GM23248 (cell line): ENCODE results near the gene APBA2. TPM values are rescaled to one million over a fixed set of nuclear protein-coding genes. Genes with fewer than 3 reads are reported as not detected.

Experiments
- DNase-seq: peaks from one replicate; pipeline ENCODE4 v3.0.0-alpha.2; 2015
- H2AFZ ChIP-seq: fragments of 200-600 bp; sonication (generic); 2 replicates; pipeline ENCODE4 v1.6.1; 2016; ENCODE audit warnings: antibody characterized with exemption
- H3F3A ChIP-seq: fragments of 200-600 bp; sonication (generic); 2 replicates; pipeline ENCODE4 v1.6.1; 2016; ENCODE audit warnings: mild to moderate bottlenecking, antibody characterized with exemption, mixed run types; ENCODE audit not compliant: insufficient read depth
- H3K27ac ChIP-seq: fragments of 200-600 bp; sonication (generic); 2 replicates; pipeline ENCODE4 v1.5.1; 2016; ENCODE audit warnings: mild to moderate bottlenecking
- H3K27me3 ChIP-seq: fragments of 200-600 bp; sonication (generic); replicated peaks from 2 replicates; pipeline ENCODE4 v1.6.1; 2016; ENCODE audit warnings: mild to moderate bottlenecking; ENCODE audit not compliant: insufficient read depth
- H3K36me3 ChIP-seq: fragments of 200-600 bp; sonication (generic); 2 replicates; pipeline ENCODE4 v1.6.1; 2016; ENCODE audit warnings: low read depth, mild to moderate bottlenecking
- H3K4me1 ChIP-seq: fragments of 200-600 bp; sonication (generic); 2 replicates; pipeline ENCODE4 v1.6.1; 2016; ENCODE audit warnings: mild to moderate bottlenecking; ENCODE audit not compliant: insufficient read depth
- H3K4me2 ChIP-seq: fragments of 200-600 bp; sonication (generic); one replicate; pipeline ENCODE4 v1.6.1; 2016; ENCODE audit warnings: mild to moderate bottlenecking; ENCODE audit not compliant: unreplicated experiment
- H3K4me3 ChIP-seq: fragments of 200-600 bp; sonication (generic); 2 replicates; pipeline ENCODE4 v1.5.1; 2016; ENCODE audit warnings: mild to moderate bottlenecking
- H3K79me2 ChIP-seq: fragments of 200-600 bp; sonication (generic); 2 replicates; pipeline ENCODE4 v1.6.1; 2016; ENCODE audit warnings: mild to moderate bottlenecking; ENCODE audit not compliant: insufficient read depth
- H3K9ac ChIP-seq: fragments of 200-600 bp; sonication (generic); 2 replicates; pipeline ENCODE4 v1.6.1; 2016; ENCODE audit warnings: mild to moderate bottlenecking
- H3K9me2 ChIP-seq: fragments of 200-600 bp; sonication (generic); 2 replicates; pipeline ENCODE4 v1.6.1; 2016; ENCODE audit warnings: mixed run types, mild to moderate bottlenecking, moderate library complexity; ENCODE audit not compliant: insufficient read depth
- H3K9me3 ChIP-seq: fragments of 200-600 bp; sonication (generic); one replicate; pipeline ENCODE4 v1.6.1; 2017; ENCODE audit warnings: low read depth
- H4K20me1 ChIP-seq: fragments of 200-600 bp; sonication (generic); 2 replicates; pipeline ENCODE4 v1.6.0; 2016; ENCODE audit not compliant: insufficient read depth
- EZH2 ChIP-seq: fragments of 200-600 bp; sonication (generic); IDR thresholded peaks from 2 replicates; pipeline ENCODE4 v1.6.1; 2018; ENCODE audit warnings: antibody characterized with exemption, mild to moderate bottlenecking; ENCODE audit not compliant: insufficient read depth, poor library complexity, severe bottlenecking
- EZH2phosphoT487 ChIP-seq: fragments of 200-600 bp; sonication (generic); IDR thresholded peaks from 2 replicates; pipeline ENCODE4 v1.6.1; 2018; ENCODE audit warnings: antibody characterized with exemption, moderate library complexity, mild to moderate bottlenecking, low read depth; ENCODE audit not compliant: insufficient read depth
- WGBS, 2 experiments: methylation state at CpG; one replicate each; pipeline ENCODE4 v1.1.6; 2015 to 2017; ENCODE audit warnings: low lambda C conversion rate in 2 of 2, low coverage in 1 of 2; ENCODE audit errors: missing lambda C conversion rate in 2 of 2; 5-methylcytosine and 5-hydroxymethylcytosine counted together
- in situ Hi-C: fragments of 300-500 bp; cut with MboI; formaldehyde crosslinking; loops from 2 replicates; pipeline ENCODE4 v1.15.0; 2020
- polyA plus RNA-seq: library from polyadenylated mRNA; unstranded; fragments of >200 nt; fragmentation: Nextera tagmentation; extraction: Ambion mirVana; gene quantifications from 2 replicates; pipeline ENCODE4 v1.2.1, GENCODE V29; 2016
- total RNA-seq: library from RNA; depleted of rRNA; stranded (reverse); fragments of >200 nt; shearing (Covaris generic); gene quantifications from 2 replicates; pipeline ENCODE4 v1.2.3, GENCODE V29; 2014

APBA2 gene
- total and polyA plus RNA-seq, 2 experiments from 2014 or later = 0.23 to 0.65 TPM

DNA sequence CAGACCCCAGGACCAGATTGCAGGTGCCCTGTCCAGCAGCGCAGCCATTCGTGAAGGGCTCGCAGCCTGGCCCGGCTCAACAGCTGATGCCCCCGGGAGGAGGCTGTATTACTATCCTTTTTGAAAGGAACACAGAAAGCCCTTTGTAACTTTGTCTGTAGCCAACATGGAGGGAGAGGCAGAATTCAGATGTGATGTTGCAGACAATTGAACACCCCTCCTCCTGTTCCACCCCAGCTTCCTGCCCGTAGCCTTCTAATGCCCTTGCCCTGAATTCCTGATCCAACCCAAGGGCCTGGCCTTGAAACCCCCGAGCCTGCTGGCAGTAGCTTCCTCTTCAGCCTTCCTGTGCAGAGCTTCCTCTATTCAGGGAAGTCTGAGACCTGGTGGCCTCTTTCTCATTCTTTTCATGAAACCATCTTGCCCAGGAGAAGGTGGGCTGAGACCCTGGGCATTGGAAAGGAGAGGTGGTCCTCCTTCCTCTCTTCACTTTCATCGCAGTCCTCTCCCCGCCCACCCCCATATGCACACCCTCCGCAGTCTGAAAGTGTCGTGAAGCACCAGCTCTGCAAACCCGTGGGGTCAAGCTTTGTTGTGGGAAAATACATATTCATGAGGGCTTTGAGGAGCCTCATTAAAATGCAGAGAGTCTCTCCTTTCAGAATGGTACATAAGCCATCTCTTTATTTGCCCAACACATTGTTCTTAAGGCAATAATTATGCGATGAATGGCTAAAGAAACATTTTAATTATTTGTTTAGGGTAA is 109.2 kb downstream of the APBA2 start:
- 40 to 43% methylated on average over 13 of the region's 13 CpGs for WGBS, 2 experiments
- no peak for TF ChIP-seq EZH2
- no peak for TF ChIP-seq EZH2phosphoT487

DNA sequence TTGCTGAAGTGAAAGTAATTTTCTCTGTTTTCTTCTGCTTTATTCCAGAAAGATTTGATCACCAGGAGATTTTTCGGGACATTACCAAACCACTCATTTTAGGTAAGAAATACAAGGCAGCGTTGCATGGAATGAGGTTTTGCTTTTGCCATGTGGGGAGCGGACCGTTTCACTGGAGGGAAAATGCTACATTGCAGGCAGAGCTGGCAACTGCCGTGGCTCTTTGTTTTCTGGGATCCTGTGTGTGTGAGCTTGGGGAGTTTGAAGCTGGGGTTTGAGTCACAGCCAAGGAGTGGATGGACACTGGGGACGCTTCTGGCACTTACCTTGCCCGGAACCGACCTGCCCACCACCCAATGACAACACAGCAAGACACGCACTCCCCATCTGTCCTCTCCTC is 109.9 kb downstream of the APBA2 start:
- H3K9me3 ChIP-seq = no peaks in the 10 kb centered on the region
- DNase-seq = no peak
- H2AFZ ChIP-seq = no peak overlapping the region
- no peak for TF ChIP-seq EZH2phosphoT487
- TF ChIP-seq EZH2 = no peak
- no peak overlapping the region for H3K4me3 ChIP-seq
- no peaks in the 10 kb centered on the region for H3K4me1 ChIP-seq
- no peak overlapping the region for H3K4me2 ChIP-seq
- no peaks in the 10 kb centered on the region for H3K79me2 ChIP-seq
- no peaks in the 10 kb centered on the region for H3K9me2 ChIP-seq
- no peak overlapping the region for H3K27ac ChIP-seq
- in situ Hi-C loops = no loop called here
- H3F3A ChIP-seq = no peaks in the 10 kb centered on the region
- no peaks in the 10 kb centered on the region; the same call in 1 of the 2 replicates for H3K27me3 ChIP-seq
- no peaks in the 10 kb centered on the region for H3K36me3 ChIP-seq
- no peak overlapping the region for H3K9ac ChIP-seq
- WGBS, 2 experiments = 30 to 39% methylated on average over 9 of the region's 9 CpGs
- H4K20me1 ChIP-seq = no peaks in the 10 kb centered on the region

More for the DNA sequence above, 109.2 kb downstream of the APBA2 start:
- Histone ChIP-seq H3F3A (no peaks in the 10 kb centered on the region), H2AFZ (no peak overlapping the region), H3K27ac (no peak overlapping the region), H3K9me3 (no peaks in the 10 kb centered on the region), H3K9ac (no peak overlapping the region), H3K4me3 (no peak overlapping the region), H3K27me3 (no peaks in the 10 kb centered on the region; the same call in none of the 2 replicates), H3K4me2 (no peak overlapping the region), H3K4me1 (no peaks in the 10 kb centered on the region), H4K20me1 (no peaks in the 10 kb centered on the region), H3K36me3 (no peaks in the 10 kb centered on the region), H3K79me2 (no peaks in the 10 kb centered on the region), H3K9me2 (no peaks in the 10 kb centered on the region)
- in situ Hi-C loops = no loop called here
- DNase-seq = no peak

DNA sequence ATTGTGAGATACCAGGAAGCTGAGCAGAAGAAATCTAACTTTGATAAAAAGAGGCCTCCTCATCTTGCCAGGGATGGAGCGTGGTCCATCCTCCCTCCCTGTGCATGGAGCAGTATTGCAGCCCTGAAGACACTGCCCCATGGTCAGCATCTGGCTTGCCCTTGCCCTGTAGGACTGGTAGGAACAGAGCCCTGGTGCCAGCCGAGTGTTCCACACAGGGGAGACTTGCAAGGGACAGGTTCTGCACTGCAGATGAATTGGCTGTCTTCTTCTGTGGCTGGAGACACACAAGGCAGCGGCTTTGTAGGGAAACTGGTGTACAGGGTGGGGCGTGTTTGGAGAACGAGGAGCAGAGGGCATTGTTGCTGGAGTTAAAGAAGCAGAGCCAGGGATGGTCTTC is 110.5 kb downstream of the APBA2 start:
- no peak for TF ChIP-seq EZH2phosphoT487
- no peak for TF ChIP-seq EZH2
- no peak overlapping the region for H3K4me3 ChIP-seq
- WGBS, 2 experiments = 15 to 24% methylated on average over 5 of the region's 5 CpGs
- H2AFZ ChIP-seq = no peak overlapping the region
- H3K9ac ChIP-seq = no peak overlapping the region
- no peaks in the 10 kb centered on the region for H3K36me3 ChIP-seq
- no peaks in the 10 kb centered on the region for H3F3A ChIP-seq
- in situ Hi-C loops = no loop called here
- no peaks in the 10 kb centered on the region for H4K20me1 ChIP-seq
- no peak overlapping the region for H3K4me2 ChIP-seq
- H3K9me3 ChIP-seq = no peaks in the 10 kb centered on the region
- no peak overlapping the region for H3K27ac ChIP-seq
- DNase-seq = no peak
- no peaks in the 10 kb centered on the region; the same call in 1 of the 2 replicates for H3K27me3 ChIP-seq
- no peaks in the 10 kb centered on the region for H3K4me1 ChIP-seq
- H3K9me2 ChIP-seq = no peaks in the 10 kb centered on the region
- H3K79me2 ChIP-seq = no peaks in the 10 kb centered on the region

DNA sequence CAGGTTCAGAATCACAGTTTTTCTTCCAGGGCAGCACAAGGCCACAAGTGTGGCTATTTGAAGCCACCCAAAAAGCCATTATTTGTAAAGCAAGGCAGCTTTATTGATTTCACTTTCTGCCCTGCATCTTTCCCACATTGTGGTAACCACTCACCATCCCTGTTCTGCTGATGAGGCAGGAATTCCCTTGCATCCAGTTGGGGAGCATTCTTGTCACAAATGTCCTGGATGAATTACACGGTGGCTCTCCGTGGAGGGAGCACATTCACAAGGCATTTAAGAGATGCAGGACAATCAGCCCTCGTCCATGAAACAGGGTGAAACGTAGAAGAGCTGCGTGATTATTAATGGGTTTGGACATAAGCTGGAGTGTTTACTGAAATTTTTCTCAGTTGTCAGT is 111.2 kb downstream of the APBA2 start:
- Histone ChIP-seq H3K4me1 (no peaks in the 10 kb centered on the region), H3K9me2 (no peaks in the 10 kb centered on the region), H3K79me2 (no peaks in the 10 kb centered on the region), H3K4me3 (no peak overlapping the region), H4K20me1 (no peaks in the 10 kb centered on the region), H3K9ac (no peak overlapping the region), H3K27ac (no peak overlapping the region), H3K4me2 (no peak overlapping the region), H3K9me3 (no peaks in the 10 kb centered on the region), H3F3A (no peaks in the 10 kb centered on the region), H3K36me3 (no peaks in the 10 kb centered on the region), H2AFZ (no peak overlapping the region), H3K27me3 (no peaks in the 10 kb centered on the region; the same call in 1 of the 2 replicates)
- 28% methylated on average over 5 of the region's 5 CpGs for WGBS, 2 experiments
- DNase-seq = no peak
- no peak for TF ChIP-seq EZH2
- in situ Hi-C loops = no loop called here
